B cell (primary cell): ENCODE measurements around the gene GRPEL1. TPM values are rescaled to one million over a fixed set of nuclear protein-coding genes. Genes with fewer than 3 reads are reported as not detected.

ENCODE experiments used
- ATAC-seq: fragments of 200-7000 bp; cut with Tn5 transposase; one replicate; pipeline ENCODE4 v1.10.0; 2021; ENCODE audit warnings: low read depth, mild to moderate bottlenecking, moderate number of reproducible peaks, moderate library complexity
- CTCF ChIA-PET: fragments of 350-600 bp; sonication (Branson Sonifier 250); formaldehyde crosslinking; loops from one replicate; lab custom pipeline; 2021; ENCODE audit warnings: antibody characterized with exemption, inconsistent platforms; lab: Charles Lee
- POLR2A ChIA-PET: fragments of 350-600 bp; sonication (Branson Sonifier 250); formaldehyde crosslinking; loops from one replicate; lab custom pipeline; 2021; ENCODE audit warnings: antibody characterized with exemption; lab: Charles Lee
- DNase-seq: peaks from one replicate; pipeline ENCODE4 v3.0.0; 2013
- H2AFZ ChIP-seq: 2 replicates; pipeline ENCODE4 v1.6.1; 2012; ENCODE audit warnings: mild to moderate bottlenecking, low read depth, low read length; ENCODE audit not compliant: insufficient read depth, poor library complexity, severe bottlenecking
- H3K27ac ChIP-seq, 2 donors: 1 replicate in 1 of 2; 2 replicates in 1 of 2; pipeline ENCODE4 v1.5.1; 2012 to 2013; ENCODE audit warnings: low read length in 2 of 2, mild to moderate bottlenecking in 2 of 2, moderate library complexity in 1 of 2
- H3K27me3 ChIP-seq, 4 experiments: fragments of 200-600 bp in 1 of 4; sonication (generic) in 1 of 4; replicated peaks in 1 of 4; 1 replicate in 2 of 4; 2 replicates in 2 of 4; pipeline versions ENCODE4 v1.6.1 to v1.7.0; 2013 to 2016; ENCODE audit warnings: low read length in 3 of 4, mild to moderate bottlenecking in 2 of 4, mixed read lengths in 1 of 4, moderate library complexity in 1 of 4; ENCODE audit not compliant: insufficient read depth in 4 of 4, control insufficient read depth in 3 of 4; ENCODE audit errors: control extremely low read depth in 1 of 4
- H3K36me3 ChIP-seq, 2 experiments: replicated peaks in 1 of 2; 1 replicate in 1 of 2; 2 replicates in 1 of 2; pipeline versions ENCODE4 v1.6.1 to v1.7.1; 2013; ENCODE audit warnings: low read length in 1 of 2; ENCODE audit not compliant: insufficient read depth in 2 of 2, control insufficient read depth in 1 of 2; ENCODE audit errors: control extremely low read depth in 1 of 2, extremely low read depth in 1 of 2
- H3K4me1 ChIP-seq, 2 donors: fragments of 200-600 bp in 1 of 2; sonication (generic) in 1 of 2; 1 replicate in 1 of 2; 2 replicates in 1 of 2; pipeline versions ENCODE4 v1.5.1 to v1.6.1; 2013 to 2017; ENCODE audit warnings: low read length in 2 of 2; ENCODE audit not compliant: control insufficient read depth in 2 of 2, insufficient read depth in 2 of 2
- H3K4me2 ChIP-seq: replicated peaks from 2 replicates; pipeline ENCODE3; 2012; ENCODE audit warnings: mild to moderate bottlenecking, low read depth, low read length; ENCODE audit not compliant: poor library complexity, severe bottlenecking
- H3K4me3 ChIP-seq, 5 experiments: fragments of 200-600 bp in 1 of 5; sonication (generic) in 1 of 5; 1 replicate in 3 of 5; 2 replicates in 2 of 5; pipeline versions ENCODE4 v1.5.1 to v1.7.0; 2011 to 2016; ENCODE audit warnings: low read length in 4 of 5, mild to moderate bottlenecking in 4 of 5, low read depth in 2 of 5, control low read depth in 1 of 5, moderate library complexity in 1 of 5; ENCODE audit not compliant: insufficient read depth in 1 of 5; ENCODE audit errors: control extremely low read depth in 1 of 5, extremely low read depth in 1 of 5
- H3K79me2 ChIP-seq: fragments of 200-600 bp; sonication (generic); one replicate; pipeline ENCODE4 v1.6.0; 2016; ENCODE audit warnings: low read length; ENCODE audit not compliant: control insufficient read depth, insufficient read depth
- H3K9ac ChIP-seq: fragments of 200-600 bp; sonication (generic); 2 replicates; pipeline ENCODE4 v1.6.1; 2017; ENCODE audit warnings: mild to moderate bottlenecking, low read length, moderate library complexity
- H3K9me3 ChIP-seq, 3 donors: one replicate each; pipeline versions ENCODE4 v1.6.1 to v1.7.1; 2013; ENCODE audit warnings: low read length in 2 of 3; ENCODE audit not compliant: control insufficient read depth in 2 of 3, insufficient read depth in 1 of 3; ENCODE audit errors: control extremely low read depth in 1 of 3
- H4K20me1 ChIP-seq: 2 replicates; pipeline ENCODE4 v1.6.0; 2012; ENCODE audit warnings: mild to moderate bottlenecking, low read length; ENCODE audit not compliant: insufficient read depth, control insufficient read depth, poor library complexity, severe bottlenecking
- H3K27ac Mint-ChIP-seq: one replicate; pipeline ENCODE4 v1.8.0; 2021; ENCODE audit warnings: mixed read lengths
- H3K27me3 Mint-ChIP-seq: one replicate; pipeline ENCODE4 v1.8.0; 2021; ENCODE audit warnings: mixed read lengths
- H3K4me1 Mint-ChIP-seq: one replicate; pipeline ENCODE4 v1.8.0; 2021; ENCODE audit warnings: mixed read lengths
- H3K4me3 Mint-ChIP-seq: one replicate; pipeline ENCODE4 v1.8.0; 2021; ENCODE audit warnings: mixed read lengths
- H3K9me3 Mint-ChIP-seq: one replicate; pipeline ENCODE4 v1.8.0; 2022; ENCODE audit warnings: mixed read lengths; ENCODE audit not compliant: insufficient read depth
- EZH2 ChIP-seq: IDR thresholded peaks from 2 replicates; pipeline ENCODE4 v1.6.1; 2012; ENCODE audit warnings: borderline replicate concordance, low read depth, mild to moderate bottlenecking, moderate library complexity, low read length; ENCODE audit not compliant: insufficient read depth, poor library complexity, severe bottlenecking
- WGBS: methylation state at CpG from one replicate; pipeline ENCODE4 v1.1.5; 2013; ENCODE audit warnings: missing lambda C conversion rate; ENCODE audit not compliant: insufficient coverage; 5-methylcytosine and 5-hydroxymethylcytosine counted together
- intact Hi-C: fragments of 100-400 bp; cut with micrococcal nuclease; formaldehyde crosslinking; loops from one replicate; pipeline ENCODE4 v1.10.0; 2022
- polyA plus RNA-seq: library from polyadenylated mRNA; depleted of rRNA; stranded (reverse); fragments of >200 nt; gene quantifications from 2 replicates; pipeline ENCODE4 v1.2.3, GENCODE V29; 2012
- total RNA-seq, 2 donors: library from RNA; stranded (reverse); fragments of 120-200 nt in 1 of 2; gene quantifications; 1 replicate in 1 of 2; 2 replicates in 1 of 2; pipeline versions ENCODE4 v1.2.3 to v1.2.4, GENCODE V29; 2013 to 2022
- TF ChIP-seq, protein P1 (sequence below): fragments of 200-600 bp; IDR thresholded peaks from one replicate; pipeline ENCODE4 v1.8.0; 2022; ENCODE audit warnings: antibody characterized with exemption, mild to moderate bottlenecking

Gene GRPEL1
- total and polyA plus RNA-seq, 2 donors (not counting 1 experiment from before 2014, with no cell fraction given): 15.0 to 26.0 TPM

DNA sequence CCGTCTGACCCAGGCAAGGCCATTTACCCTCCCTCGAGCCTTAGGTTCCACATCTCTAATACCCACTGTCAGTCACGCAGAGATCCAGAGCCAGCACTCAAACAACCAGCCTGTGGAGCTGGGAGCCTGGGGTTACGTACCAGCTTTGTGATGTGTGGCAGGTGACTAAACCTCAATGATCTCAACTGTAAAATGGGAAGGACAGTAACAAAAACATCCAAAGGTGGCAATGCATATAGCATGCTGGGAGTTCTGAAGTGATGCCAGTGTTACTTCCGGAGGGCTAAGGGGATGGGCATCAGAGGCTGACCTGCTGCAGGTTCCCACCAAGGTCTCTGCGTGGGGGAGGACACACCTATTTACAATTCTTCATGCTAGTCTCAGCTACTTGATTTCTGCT, 6.0 kb downstream of the GRPEL1 start:
- Histone ChIP-seq H4K20me1 (peaks cover 66% of the 10 kb centered on the region), H3K9ac (no peak overlapping the region), H3K9me3 (no peaks in the 10 kb centered on the region), H3K27me3 (no peaks in the 10 kb centered on the region), H3K79me2 (peaks cover 24% of the 10 kb centered on the region), H3K4me1 (peaks cover 14 to 22% of the 10 kb centered on the region in 2 donors), H2AFZ (no peak overlapping the region), H3K27ac (no peak overlapping the region), H3K4me3 (no peak overlapping the region), H3K4me2 (no peak overlapping the region), H3K36me3 (peaks cover 2 to 45% of the 10 kb centered on the region in 2 experiments)
- TF ChIP-seq, protein P1, sequence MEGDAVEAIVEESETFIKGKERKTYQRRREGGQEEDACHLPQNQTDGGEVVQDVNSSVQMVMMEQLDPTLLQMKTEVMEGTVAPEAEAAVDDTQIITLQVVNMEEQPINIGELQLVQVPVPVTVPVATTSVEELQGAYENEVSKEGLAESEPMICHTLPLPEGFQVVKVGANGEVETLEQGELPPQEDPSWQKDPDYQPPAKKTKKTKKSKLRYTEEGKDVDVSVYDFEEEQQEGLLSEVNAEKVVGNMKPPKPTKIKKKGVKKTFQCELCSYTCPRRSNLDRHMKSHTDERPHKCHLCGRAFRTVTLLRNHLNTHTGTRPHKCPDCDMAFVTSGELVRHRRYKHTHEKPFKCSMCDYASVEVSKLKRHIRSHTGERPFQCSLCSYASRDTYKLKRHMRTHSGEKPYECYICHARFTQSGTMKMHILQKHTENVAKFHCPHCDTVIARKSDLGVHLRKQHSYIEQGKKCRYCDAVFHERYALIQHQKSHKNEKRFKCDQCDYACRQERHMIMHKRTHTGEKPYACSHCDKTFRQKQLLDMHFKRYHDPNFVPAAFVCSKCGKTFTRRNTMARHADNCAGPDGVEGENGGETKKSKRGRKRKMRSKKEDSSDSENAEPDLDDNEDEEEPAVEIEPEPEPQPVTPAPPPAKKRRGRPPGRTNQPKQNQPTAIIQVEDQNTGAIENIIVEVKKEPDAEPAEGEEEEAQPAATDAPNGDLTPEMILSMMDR: no peak
- no peak for TF ChIP-seq EZH2
- peaks cover 31% of the 10 kb centered on the region for H3K4me1 Mint-ChIP-seq
- H3K4me3 Mint-ChIP-seq: no peak overlapping the region
- intact Hi-C loops: no loop called here
- H3K27me3 Mint-ChIP-seq: no peaks in the 10 kb centered on the region
- WGBS: 100% methylated on average over 2 of the region's 6 CpGs
- CTCF ChIA-PET: interaction anchor here (1.3 to 11.2 kb wide), 2 partner anchors 17 to 352 kb away, joined by 3 to 164 read pairs; partner anchors contain the start of genes MRFAP1L1 and TADA2B
- no peak overlapping the region for H3K27ac Mint-ChIP-seq
- H3K9me3 Mint-ChIP-seq: no peaks in the 10 kb centered on the region
- POLR2A ChIA-PET: no interaction called here
- ATAC-seq (no peak), DNase-seq (no peak)

DNA sequence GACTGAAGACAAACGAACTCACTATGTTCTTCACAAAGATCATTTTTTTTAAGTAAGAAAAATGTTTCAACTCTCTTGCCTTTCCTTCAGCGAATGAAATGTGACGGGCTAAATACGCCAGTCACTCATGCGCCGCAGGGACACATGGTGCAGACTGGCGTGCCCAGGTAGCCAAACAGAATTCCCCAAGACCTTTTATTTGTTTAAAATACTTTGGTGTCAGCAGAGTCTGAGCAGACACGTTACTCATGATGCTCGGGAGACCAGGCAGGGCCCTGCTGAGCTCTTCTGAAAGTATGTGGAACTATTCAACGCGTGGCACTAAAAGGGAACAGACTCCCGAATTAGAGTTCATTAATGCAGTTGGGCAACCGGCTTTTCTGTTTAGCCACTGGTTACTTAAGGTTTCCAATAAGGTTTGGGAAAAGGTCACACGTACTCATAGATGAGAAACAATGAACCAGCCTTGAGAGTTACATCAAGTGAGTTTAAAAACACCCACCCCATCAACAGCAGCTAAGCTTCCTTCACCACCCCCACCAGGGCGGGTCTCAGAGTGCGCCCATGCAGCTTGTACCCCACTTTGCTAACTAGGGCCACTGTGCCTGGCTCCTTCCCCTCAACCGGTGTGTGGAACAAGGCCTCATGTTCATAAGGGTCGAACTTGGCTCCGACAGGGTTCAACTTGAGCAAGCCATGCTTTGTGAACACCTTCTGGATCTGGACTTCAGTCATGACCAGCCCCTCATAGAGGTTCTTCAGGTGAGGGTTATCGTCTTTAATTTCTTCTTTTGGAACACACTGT, 7.3 kb downstream of the GRPEL1 start:
- DNase-seq (no peak), ATAC-seq (no peak)
- ChIA-PET POLR2A (no interaction called here), CTCF (no interaction called here)
- Mint-ChIP-seq H3K4me3 (no peak overlapping the region), H3K4me1 (peaks cover 20% of the 10 kb centered on the region), H3K27me3 (no peaks in the 10 kb centered on the region), H3K9me3 (no peaks in the 10 kb centered on the region), H3K27ac (no peak overlapping the region)
- TF ChIP-seq, protein P1: no peak
- no peak for TF ChIP-seq EZH2
- H3K36me3 ChIP-seq: peaks cover 2 to 57% of the 10 kb centered on the region in 2 experiments
- H3K79me2 ChIP-seq: peaks cover 19% of the 10 kb centered on the region
- no peak overlapping the region for H3K27ac ChIP-seq
- H3K9me3 ChIP-seq: no peaks in the 10 kb centered on the region
- no peak overlapping the region for H2AFZ ChIP-seq
- H3K4me1 ChIP-seq: peaks cover 4 to 11% of the 10 kb centered on the region in 2 donors
- no peak overlapping the region for H3K9ac ChIP-seq
- WGBS: 94% methylated on average over 15 of the region's 20 CpGs
- no peak overlapping the region for H3K4me2 ChIP-seq
- peaks cover 67% of the 10 kb centered on the region for H4K20me1 ChIP-seq
- H3K27me3 ChIP-seq: no peaks in the 10 kb centered on the region
- H3K4me3 ChIP-seq: no peak overlapping the region
- intact Hi-C loops: no loop called here
